Panc1 (cell line): ENCODE data around the gene STAP2. TPM values are rescaled to one million over a fixed set of nuclear protein-coding genes. Genes with fewer than 3 reads are reported as not detected.
A peak's percentile ranks its signal among the peaks of the same experiment; 100 is the strongest.

Experiments used
- ATAC-seq: fragments of 200-7000 bp; cut with Tn5 transposase; 2 replicates; pipeline ENCODE4 v1.9.1; 2020; ENCODE audit warnings: mild to moderate bottlenecking, moderate library complexity
- BruUV-seq: library from RNA; stranded (reverse); fragments of 400-500 nt; replicated peaks from 2 replicates; lab custom pipeline; 2021; lab: Mats Ljungman, UMichigan
- CTCF ChIA-PET: fragments of 300-600 bp; sonication (Branson Sonifier 250); formaldehyde crosslinking; loops from one replicate; lab custom pipeline; 2022; ENCODE audit warnings: antibody characterized with exemption; lab: Charles Lee
- POLR2A ChIA-PET: fragments of 300-600 bp; sonication (Branson Sonifier 250); formaldehyde crosslinking; loops from one replicate; lab custom pipeline; 2022; ENCODE audit warnings: antibody characterized with exemption; lab: Charles Lee
- DNase-seq: peaks from one replicate; pipeline ENCODE4 v3.0.0-alpha.2; 2010; ENCODE audit warnings: low read depth, low spot score
- H3K27ac ChIP-seq: 2 replicates; pipeline ENCODE4 v1.5.1; 2011; ENCODE audit warnings: mild to moderate bottlenecking, low read length, inconsistent platforms
- H3K27me3 ChIP-seq: fragments of 200-500 bp; sonication (Bioruptor generic); 2 replicates; pipeline ENCODE4 v1.6.0; 2014; ENCODE audit warnings: low read length, inconsistent platforms; ENCODE audit not compliant: control insufficient read depth, insufficient read depth
- H3K36me3 ChIP-seq: fragments of 200-500 bp; sonication (Bioruptor generic); 2 replicates; pipeline ENCODE4 v1.5.1; 2014; ENCODE audit warnings: inconsistent platforms, mild to moderate bottlenecking, low read length, moderate library complexity; ENCODE audit not compliant: control insufficient read depth, insufficient read depth
- H3K4me1 ChIP-seq: 2 replicates; pipeline ENCODE4 v1.5.1; 2011; ENCODE audit warnings: inconsistent platforms, mild to moderate bottlenecking, low read length, moderate library complexity; ENCODE audit not compliant: control insufficient read depth, insufficient read depth
- H3K4me3 ChIP-seq, 2 experiments: 2 replicates each; pipeline ENCODE4 v1.5.1; 2011 to 2012; ENCODE audit warnings: low read depth in 2 of 2, low read length in 2 of 2, mild to moderate bottlenecking in 2 of 2, inconsistent platforms in 1 of 2, moderate library complexity in 1 of 2
- H3K9me3 ChIP-seq: fragments of 200-500 bp; sonication (Bioruptor generic); 2 replicates; pipeline ENCODE4 v1.5.1; 2014; ENCODE audit warnings: low read depth, mild to moderate bottlenecking, inconsistent platforms, low read length, moderate library complexity; ENCODE audit not compliant: control insufficient read depth, insufficient read depth
- CTCF ChIP-seq: fragments of 450-650 bp; IDR thresholded peaks from 2 replicates; pipeline ENCODE4 v1.5.1; 2017; ENCODE audit warnings: mild to moderate bottlenecking
- POLR2AphosphoS5 ChIP-seq: IDR thresholded peaks from 2 replicates; pipeline ENCODE4 v1.6.1; 2012; ENCODE audit warnings: mild to moderate bottlenecking, low read depth, low read length, moderate library complexity
- REST ChIP-seq, 2 experiments: IDR thresholded peaks; 2 replicates each; pipeline ENCODE4 v1.6.1; 2011 to 2012; ENCODE audit warnings: low read depth in 2 of 2, control low read depth in 1 of 2, low read length in 1 of 2, mild to moderate bottlenecking in 1 of 2, moderate library complexity in 1 of 2; ENCODE audit not compliant: insufficient read depth in 1 of 2
- SIN3A ChIP-seq: IDR thresholded peaks from 2 replicates; pipeline ENCODE4 v1.6.1; 2012; ENCODE audit warnings: low read depth, mild to moderate bottlenecking, low read length, moderate library complexity, borderline replicate concordance; ENCODE audit not compliant: insufficient read depth
- TCF7L2 ChIP-seq: IDR thresholded peaks from 2 replicates; pipeline ENCODE4 v1.6.1; 2011; ENCODE audit warnings: mild to moderate bottlenecking, low read depth, low read length, inconsistent platforms
- in situ Hi-C: cut with HindIII; loops from 2 replicates; pipeline ENCODE4 v1.10.0; 2016; ENCODE audit warnings: low sequenced_read_pairs, low pct_unique_long_range_greater_than_20kb
- intact Hi-C: fragments of 100-400 bp; cut with micrococcal nuclease; formaldehyde crosslinking; loops from one replicate; pipeline ENCODE4 v1.10.0; 2022; ENCODE audit not compliant: unreplicated experiment
- total RNA-seq: library from RNA; stranded (reverse); gene quantifications from one replicate; pipeline ENCODE4 v1.2.1, GENCODE V29; 2021; ENCODE audit not compliant: unreplicated experiment

Gene STAP2
- total RNA-seq, 1 experiment from 2014 or later: 10.0 TPM

GRCh38 chr19:4328243-4328990, 10.2 kb downstream of the STAP2 start:
- TF ChIP-seq REST (IDR thresholded peaks at IDR 0.05; ENCODE audit: insufficient read depth in 1 of 2, low read depth in 2 of 2, low read length in 1 of 2): no peak
- no peak for TF ChIP-seq SIN3A
- Histone ChIP-seq H3K4me1 (no peaks in the 10 kb centered on the region), H3K4me3 (peak overlapping the region in 1 of 2 experiments; percentile 22; a peak in 1 of 4 replicates), H3K36me3 (no peaks in the 10 kb centered on the region), H3K9me3 (no peaks in the 10 kb centered on the region), H3K27me3 (no peaks in the 10 kb centered on the region), H3K27ac (no peak overlapping the region)
- no TSS peak for BruUV-seq
- peak; percentile 62 for ATAC-seq
- POLR2A ChIA-PET: no interaction called here
- in situ Hi-C loops (no loop called here), intact Hi-C loops (no loop called here)
- CTCF ChIA-PET: interaction anchor here (1.0 kb wide), 1 partner anchor 62 kb away, joined by 3 read pairs; no protein-coding TSS in a partner anchor
- DNase-seq: no peak

- H3K4me3 ChIP-seq: peak overlapping the region in 1 of 2 experiments; percentile 16; a peak in 1 of 4 replicates
- ATAC-seq (peak; percentile 39), DNase-seq (no peak)
- no peaks in the 10 kb centered on the region for H3K36me3 ChIP-seq
- intact Hi-C loops: no loop called here
- no peak overlapping the region for H3K27ac ChIP-seq
- CTCF ChIA-PET: interaction anchor here (1.0 kb wide), 1 partner anchor 61 kb away, joined by 3 read pairs; no protein-coding TSS in a partner anchor
- in situ Hi-C loops: no loop called here
- no peaks in the 10 kb centered on the region for H3K4me1 ChIP-seq
- POLR2A ChIA-PET: no interaction called here
- no peaks in the 10 kb centered on the region for H3K27me3 ChIP-seq
- H3K9me3 ChIP-seq: no peaks in the 10 kb centered on the region
- no TSS peak for BruUV-seq
- no peak for TF ChIP-seq CTCF
- no peak for TF ChIP-seq SIN3A
- no peak for TF ChIP-seq TCF7L2
- TF ChIP-seq POLR2AphosphoS5: no peak
- no peak for TF ChIP-seq REST (IDR thresholded peaks at IDR 0.05; ENCODE audit: insufficient read depth in 1 of 2, low read depth in 2 of 2, low read length in 1 of 2)
Measured at GRCh38 chr19:4327877-4328242, 10.8 kb downstream of the STAP2 start.
